Measurements from ENCODE around the gene NAP1L5. TPM values are rescaled to one million over a fixed set of nuclear protein-coding genes. Genes with fewer than 3 reads are reported as not detected.

Gene NAP1L5
- total and polyA plus RNA-seq, 2 experiments from 2014 or later, result 2.0 to 2.4 TPM

GRCh38 chr4:88728146-88728545 lies 30.5 kb upstream of the NAP1L5 start:
- peaks cover 2% of the 10 kb centered on the region for H3K27me3 Mint-ChIP-seq (ENCODE audit: insufficient read depth, low read depth, poor library complexity)
- ATAC-seq, result no peak
- peaks cover 12% of the 10 kb centered on the region; the same call in 2 of the 3 replicates for H3K4me1 Mint-ChIP-seq
- H3K36me3 ChIP-seq (ENCODE audit: insufficient read depth), result no peaks in the 10 kb centered on the region
- no peaks in the 10 kb centered on the region for H3F3A ChIP-seq (replicated peaks; ENCODE audit: low read depth)
- H3K9me3 Mint-ChIP-seq, result no peaks in the 10 kb centered on the region
- no peak overlapping the region for H3K4me3 Mint-ChIP-seq
- no peak overlapping the region for H3K4me2 ChIP-seq
- no peaks in the 10 kb centered on the region for H3K9me2 ChIP-seq (ENCODE audit: insufficient read depth)
- no peaks in the 10 kb centered on the region for H3K79me2 ChIP-seq (replicated peaks; ENCODE audit: insufficient read depth)
- H3K27ac Mint-ChIP-seq, result no peak overlapping the region
- TF ChIP-seq STAT1 (IDR thresholded peaks at IDR 0.05; ENCODE audit: unreplicated experiment), result no peak
- no peak for TF ChIP-seq NANOG (IDR thresholded peaks at IDR 0.05; ENCODE audit: borderline replicate concordance)
- no peak for TF ChIP-seq CREB1 (CRISPR knock-in tag; IDR thresholded peaks at IDR 0.05; ENCODE audit: low read depth)
- TF ChIP-seq ZNF331 (CRISPR knock-in tag; IDR thresholded peaks at IDR 0.05; ENCODE audit: low read depth), result no peak
- TF ChIP-seq POLR2AphosphoS5 (IDR thresholded peaks at IDR 0.05; ENCODE audit: low read depth), result no peak
- no peak for TF ChIP-seq ZNF114 (CRISPR knock-in tag; IDR thresholded peaks at IDR 0.05)
- no peak for DNase-seq (ENCODE audit: low spot score)
- H3K27me3 ChIP-seq (ENCODE audit: insufficient read depth), result no peaks in the 10 kb centered on the region
- no peak overlapping the region for H3K27ac ChIP-seq (ENCODE audit: low read depth)
- H2AFZ ChIP-seq, result no peak overlapping the region
- no peak overlapping the region for H3K4me3 ChIP-seq
- no peaks in the 10 kb centered on the region for H3K4me1 ChIP-seq (ENCODE audit: insufficient read depth)
- H4K20me1 ChIP-seq (replicated peaks; ENCODE audit: insufficient read depth), result no peaks in the 10 kb centered on the region
- H3K36me3 Mint-ChIP-seq (ENCODE audit: low read depth), result peaks cover 11% of the 10 kb centered on the region; the same call in 2 of the 3 replicates

DNA sequence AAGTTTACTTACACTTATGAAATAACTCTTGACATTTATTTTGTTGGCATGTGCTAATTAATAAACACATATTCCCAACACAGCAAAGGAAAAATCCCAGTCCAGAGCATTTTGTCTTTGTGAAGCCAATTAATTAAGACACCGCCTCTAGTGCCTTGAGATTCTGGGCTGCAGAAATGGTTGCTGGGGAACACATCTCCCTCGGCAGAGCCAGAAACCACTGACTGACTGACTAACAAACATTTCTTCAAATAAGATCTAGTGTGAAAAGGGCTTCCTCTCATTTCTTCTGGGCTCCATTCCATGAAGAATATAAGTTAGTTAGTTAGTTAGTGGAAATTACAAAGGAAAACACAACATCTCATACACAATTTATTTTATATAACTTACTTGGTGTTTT lies 28.4 kb upstream of the NAP1L5 start:
- no peak overlapping the region for H3K27ac ChIP-seq (ENCODE audit: low read depth)
- no peaks in the 10 kb centered on the region for H3K9me2 ChIP-seq (ENCODE audit: insufficient read depth)
- no peak overlapping the region for H2AFZ ChIP-seq
- no peak overlapping the region for H3K27ac Mint-ChIP-seq
- no peaks in the 10 kb centered on the region for H3K36me3 ChIP-seq (ENCODE audit: insufficient read depth)
- H3F3A ChIP-seq (replicated peaks; ENCODE audit: low read depth), result no peaks in the 10 kb centered on the region
- no peak overlapping the region for H3K4me3 ChIP-seq
- no peaks in the 10 kb centered on the region for H3K9me3 Mint-ChIP-seq
- no peak for ATAC-seq
- no peak for TF ChIP-seq STAT1 (IDR thresholded peaks at IDR 0.05; ENCODE audit: unreplicated experiment)
- TF ChIP-seq, protein P1, sequence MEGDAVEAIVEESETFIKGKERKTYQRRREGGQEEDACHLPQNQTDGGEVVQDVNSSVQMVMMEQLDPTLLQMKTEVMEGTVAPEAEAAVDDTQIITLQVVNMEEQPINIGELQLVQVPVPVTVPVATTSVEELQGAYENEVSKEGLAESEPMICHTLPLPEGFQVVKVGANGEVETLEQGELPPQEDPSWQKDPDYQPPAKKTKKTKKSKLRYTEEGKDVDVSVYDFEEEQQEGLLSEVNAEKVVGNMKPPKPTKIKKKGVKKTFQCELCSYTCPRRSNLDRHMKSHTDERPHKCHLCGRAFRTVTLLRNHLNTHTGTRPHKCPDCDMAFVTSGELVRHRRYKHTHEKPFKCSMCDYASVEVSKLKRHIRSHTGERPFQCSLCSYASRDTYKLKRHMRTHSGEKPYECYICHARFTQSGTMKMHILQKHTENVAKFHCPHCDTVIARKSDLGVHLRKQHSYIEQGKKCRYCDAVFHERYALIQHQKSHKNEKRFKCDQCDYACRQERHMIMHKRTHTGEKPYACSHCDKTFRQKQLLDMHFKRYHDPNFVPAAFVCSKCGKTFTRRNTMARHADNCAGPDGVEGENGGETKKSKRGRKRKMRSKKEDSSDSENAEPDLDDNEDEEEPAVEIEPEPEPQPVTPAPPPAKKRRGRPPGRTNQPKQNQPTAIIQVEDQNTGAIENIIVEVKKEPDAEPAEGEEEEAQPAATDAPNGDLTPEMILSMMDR (conservative IDR thresholded peaks at IDR 0.05; ENCODE audit: low read depth in 2 of 2), result no peak
- no peak for TF ChIP-seq POLR2AphosphoS5 (IDR thresholded peaks at IDR 0.05; ENCODE audit: low read depth)
- TF ChIP-seq ZNF114 (CRISPR knock-in tag; IDR thresholded peaks at IDR 0.05), result no peak
- no peak for TF ChIP-seq NANOG (IDR thresholded peaks at IDR 0.05; ENCODE audit: borderline replicate concordance)
- TF ChIP-seq EZH2phosphoT487 (IDR thresholded peaks at IDR 0.05; ENCODE audit: unreplicated experiment), result no peak
- TF ChIP-seq ETS1 (IDR thresholded peaks at IDR 0.05), result no peak
- TF ChIP-seq CREB1 (CRISPR knock-in tag; IDR thresholded peaks at IDR 0.05; ENCODE audit: low read depth), result no peak
- TF ChIP-seq EZH2 (IDR thresholded peaks at IDR 0.05; ENCODE audit: low read depth, unreplicated experiment), result no peak
- TF ChIP-seq, protein P2, sequence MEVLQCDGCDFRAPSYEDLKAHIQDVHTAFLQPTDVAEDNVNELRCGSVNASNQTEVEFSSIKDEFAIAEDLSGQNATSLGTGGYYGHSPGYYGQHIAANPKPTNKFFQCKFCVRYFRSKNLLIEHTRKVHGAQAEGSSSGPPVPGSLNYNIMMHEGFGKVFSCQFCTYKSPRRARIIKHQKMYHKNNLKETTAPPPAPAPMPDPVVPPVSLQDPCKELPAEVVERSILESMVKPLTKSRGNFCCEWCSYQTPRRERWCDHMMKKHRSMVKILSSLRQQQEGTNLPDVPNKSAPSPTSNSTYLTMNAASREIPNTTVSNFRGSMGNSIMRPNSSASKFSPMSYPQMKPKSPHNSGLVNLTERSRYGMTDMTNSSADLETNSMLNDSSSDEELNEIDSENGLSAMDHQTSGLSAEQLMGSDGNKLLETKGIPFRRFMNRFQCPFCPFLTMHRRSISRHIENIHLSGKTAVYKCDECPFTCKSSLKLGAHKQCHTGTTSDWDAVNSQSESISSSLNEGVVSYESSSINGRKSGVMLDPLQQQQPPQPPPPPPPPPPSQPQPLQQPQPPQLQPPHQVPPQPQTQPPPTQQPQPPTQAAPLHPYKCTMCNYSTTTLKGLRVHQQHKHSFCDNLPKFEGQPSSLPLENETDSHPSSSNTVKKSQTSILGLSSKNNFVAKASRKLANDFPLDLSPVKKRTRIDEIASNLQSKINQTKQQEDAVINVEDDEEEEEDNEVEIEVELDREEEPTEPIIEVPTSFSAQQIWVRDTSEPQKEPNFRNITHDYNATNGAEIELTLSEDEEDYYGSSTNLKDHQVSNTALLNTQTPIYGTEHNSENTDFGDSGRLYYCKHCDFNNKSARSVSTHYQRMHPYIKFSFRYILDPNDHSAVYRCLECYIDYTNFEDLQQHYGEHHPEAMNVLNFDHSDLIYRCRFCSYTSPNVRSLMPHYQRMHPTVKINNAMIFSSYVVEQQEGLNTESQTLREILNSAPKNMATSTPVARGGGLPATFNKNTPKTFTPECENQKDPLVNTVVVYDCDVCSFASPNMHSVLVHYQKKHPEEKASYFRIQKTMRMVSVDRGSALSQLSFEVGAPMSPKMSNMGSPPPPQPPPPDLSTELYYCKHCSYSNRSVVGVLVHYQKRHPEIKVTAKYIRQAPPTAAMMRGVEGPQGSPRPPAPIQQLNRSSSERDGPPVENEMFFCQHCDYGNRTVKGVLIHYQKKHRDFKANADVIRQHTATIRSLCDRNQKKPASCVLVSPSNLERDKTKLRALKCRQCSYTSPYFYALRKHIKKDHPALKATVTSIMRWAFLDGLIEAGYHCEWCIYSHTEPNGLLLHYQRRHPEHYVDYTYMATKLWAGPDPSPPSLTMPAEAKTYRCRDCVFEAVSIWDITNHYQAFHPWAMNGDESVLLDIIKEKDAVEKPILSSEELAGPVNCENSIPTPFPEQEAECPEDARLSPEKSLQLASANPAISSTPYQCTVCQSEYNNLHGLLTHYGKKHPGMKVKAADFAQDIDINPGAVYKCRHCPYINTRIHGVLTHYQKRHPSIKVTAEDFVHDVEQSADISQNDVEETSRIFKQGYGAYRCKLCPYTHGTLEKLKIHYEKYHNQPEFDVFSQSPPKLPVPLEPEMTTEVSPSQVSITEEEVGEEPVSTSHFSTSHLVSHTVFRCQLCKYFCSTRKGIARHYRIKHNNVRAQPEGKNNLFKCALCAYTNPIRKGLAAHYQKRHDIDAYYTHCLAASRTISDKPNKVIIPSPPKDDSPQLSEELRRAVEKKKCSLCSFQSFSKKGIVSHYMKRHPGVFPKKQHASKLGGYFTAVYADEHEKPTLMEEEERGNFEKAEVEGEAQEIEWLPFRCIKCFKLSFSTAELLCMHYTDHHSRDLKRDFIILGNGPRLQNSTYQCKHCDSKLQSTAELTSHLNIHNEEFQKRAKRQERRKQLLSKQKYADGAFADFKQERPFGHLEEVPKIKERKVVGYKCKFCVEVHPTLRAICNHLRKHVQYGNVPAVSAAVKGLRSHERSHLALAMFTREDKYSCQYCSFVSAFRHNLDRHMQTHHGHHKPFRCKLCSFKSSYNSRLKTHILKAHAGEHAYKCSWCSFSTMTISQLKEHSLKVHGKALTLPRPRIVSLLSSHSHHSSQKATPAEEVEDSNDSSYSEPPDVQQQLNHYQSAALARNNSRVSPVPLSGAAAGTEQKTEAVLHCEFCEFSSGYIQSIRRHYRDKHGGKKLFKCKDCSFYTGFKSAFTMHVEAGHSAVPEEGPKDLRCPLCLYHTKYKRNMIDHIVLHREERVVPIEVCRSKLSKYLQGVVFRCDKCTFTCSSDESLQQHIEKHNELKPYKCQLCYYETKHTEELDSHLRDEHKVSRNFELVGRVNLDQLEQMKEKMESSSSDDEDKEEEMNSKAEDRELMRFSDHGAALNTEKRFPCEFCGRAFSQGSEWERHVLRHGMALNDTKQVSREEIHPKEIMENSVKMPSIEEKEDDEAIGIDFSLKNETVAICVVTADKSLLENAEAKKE (CRISPR knock-in tag; IDR thresholded peaks at IDR 0.05), result no peak
- H3K4me2 ChIP-seq, result no peak overlapping the region
- H3K27me3 Mint-ChIP-seq (ENCODE audit: insufficient read depth, low read depth, poor library complexity), result peaks cover 2% of the 10 kb centered on the region
- peaks cover 14% of the 10 kb centered on the region; the same call in 2 of the 3 replicates for H3K36me3 Mint-ChIP-seq (ENCODE audit: low read depth)
- no peaks in the 10 kb centered on the region for H3K79me2 ChIP-seq (replicated peaks; ENCODE audit: insufficient read depth)
- H3K4me1 Mint-ChIP-seq, result peaks cover 12% of the 10 kb centered on the region; the same call in 2 of the 3 replicates
- no peaks in the 10 kb centered on the region for H4K20me1 ChIP-seq (replicated peaks; ENCODE audit: insufficient read depth)
- no peak overlapping the region for H3K4me3 Mint-ChIP-seq
- no peaks in the 10 kb centered on the region for H3K4me1 ChIP-seq (ENCODE audit: insufficient read depth)
- H3K27me3 ChIP-seq (ENCODE audit: insufficient read depth), result no peaks in the 10 kb centered on the region
- no peak for DNase-seq (ENCODE audit: low spot score)

All from GM23338 (cell line).